Stimulated activated CD4-positive, alpha-beta T cell treated with anti-CD3 and anti-CD28 coated beads, Interleukin-12 subunit alpha, Interleukin-12 subunit beta, amount 100 ng/mL, for 24 hours (primary cell): ENCODE data around the gene DPYSL3.

ENCODE experiments used
- DNase-seq, 2 experiments: peaks; one replicate each; pipeline ENCODE4 v3.0.0-alpha.2; 2020; ENCODE audit warnings: low read depth in 2 of 2

The DPYSL3 gene

DNA sequence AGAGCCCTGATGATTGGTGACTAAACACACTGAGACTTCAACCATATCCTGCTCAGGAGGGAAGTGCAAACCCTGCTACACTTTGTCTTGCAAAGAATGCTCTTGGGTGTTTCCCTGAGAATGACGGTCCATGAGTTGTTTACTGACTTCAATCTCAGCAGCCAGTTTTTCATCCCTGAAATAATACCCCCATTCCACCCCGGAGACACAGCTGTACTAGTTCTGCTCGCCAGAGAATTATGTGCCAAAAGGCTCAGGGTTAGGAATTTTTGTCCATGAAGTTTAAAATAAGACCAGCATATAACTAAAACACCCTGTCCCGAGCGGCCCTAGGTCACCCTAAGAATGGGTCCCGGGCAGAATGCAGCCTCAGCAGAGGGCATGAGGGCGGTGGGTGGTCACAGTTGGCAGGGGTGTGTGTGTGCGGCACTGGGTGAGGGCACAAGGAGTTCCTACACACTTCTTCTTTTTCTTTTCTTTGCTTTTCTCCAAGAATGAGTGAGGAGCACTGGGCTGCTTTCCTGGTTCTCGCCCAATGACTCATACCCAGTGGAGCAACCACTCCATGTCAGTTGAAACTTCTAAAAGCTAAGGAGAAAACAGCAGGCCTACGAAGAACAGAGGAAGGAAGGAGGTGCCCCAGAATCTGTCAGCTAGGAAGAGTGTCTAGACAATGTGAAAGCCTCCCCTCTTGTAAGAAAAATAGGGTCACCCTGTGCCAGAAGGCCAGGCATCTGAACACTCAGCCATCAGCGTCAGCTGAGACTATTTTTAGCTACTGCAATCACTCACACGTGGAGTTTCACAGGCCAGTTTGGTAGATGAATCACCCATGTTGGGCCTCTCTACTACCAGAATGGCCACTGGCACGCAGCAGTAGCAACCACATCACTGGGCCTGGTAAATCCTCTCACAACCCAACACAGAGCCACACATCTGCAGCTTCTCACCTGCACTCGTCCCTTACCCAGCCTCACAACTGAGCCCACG, 105.9 kb downstream of the DPYSL3 start:
- DNase-seq, result no peak

GRCh38 chr5:147400881-147401280, 109.0 kb downstream of the DPYSL3 start:
- no peak for DNase-seq

DNA sequence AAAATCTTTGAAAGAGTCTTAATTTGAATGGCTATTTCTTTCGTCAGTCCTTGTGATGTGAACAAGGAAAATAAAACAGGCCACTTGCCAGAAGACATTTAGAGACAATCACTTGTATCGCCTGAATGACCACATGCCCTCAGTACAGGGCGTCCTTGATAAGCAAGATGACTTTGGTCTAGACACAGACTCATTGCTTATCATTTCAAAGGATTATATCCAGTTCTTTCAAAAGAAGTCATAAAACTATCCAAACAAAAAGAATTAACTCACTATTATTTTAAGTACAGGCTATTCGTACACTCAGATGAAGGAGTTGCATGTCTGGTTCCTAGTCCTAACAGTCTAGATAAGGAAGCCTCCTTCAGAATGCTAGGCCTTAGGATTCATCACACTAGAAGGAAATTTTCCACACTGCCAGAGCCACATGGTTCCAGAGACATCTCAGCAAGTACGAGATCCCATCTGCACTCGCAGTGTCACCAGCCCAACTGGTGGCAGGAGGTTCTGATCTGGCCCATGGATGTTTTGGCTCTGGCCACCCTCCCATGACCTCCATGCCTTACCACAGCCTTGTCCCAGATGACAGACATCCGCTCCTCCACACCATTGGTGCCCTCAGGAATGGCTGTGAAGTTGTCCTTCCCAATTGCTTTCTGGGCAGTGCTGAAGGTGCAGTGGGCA, 109.6 kb downstream of the DPYSL3 start:
- no peak for DNase-seq

- DNase-seq, result no peak
Observed at GRCh38 chr5:147398860-147399259, 111.0 kb downstream of the DPYSL3 start.

GRCh38 chr5:147397616-147398015, 112.3 kb downstream of the DPYSL3 start:
- no peak for DNase-seq

GRCh38 chr5:147396070-147396823, 113.6 kb downstream of the DPYSL3 start:
- DNase-seq, result no peak

- no peak for DNase-seq
Observed at GRCh38 chr5:147393874-147394672, 115.8 kb downstream of the DPYSL3 start.

- DNase-seq, result no peak
Observed at GRCh38 chr5:147391781-147392180, 118.1 kb downstream of the DPYSL3 start.

- DNase-seq, result no peak
Observed at GRCh38 chr5:147390654-147391225, 119.1 kb downstream of the DPYSL3 start.

GRCh38 chr5:147388184-147389108, 121.4 kb downstream of the DPYSL3 start:
- DNase-seq, result no peak

- DNase-seq, result no peak
Observed at GRCh38 chr5:147387109-147387508, 122.8 kb downstream of the DPYSL3 start.

GRCh38 chr5:147384346-147385193, 125.3 kb downstream of the DPYSL3 start:
- DNase-seq, result no peak

DNA sequence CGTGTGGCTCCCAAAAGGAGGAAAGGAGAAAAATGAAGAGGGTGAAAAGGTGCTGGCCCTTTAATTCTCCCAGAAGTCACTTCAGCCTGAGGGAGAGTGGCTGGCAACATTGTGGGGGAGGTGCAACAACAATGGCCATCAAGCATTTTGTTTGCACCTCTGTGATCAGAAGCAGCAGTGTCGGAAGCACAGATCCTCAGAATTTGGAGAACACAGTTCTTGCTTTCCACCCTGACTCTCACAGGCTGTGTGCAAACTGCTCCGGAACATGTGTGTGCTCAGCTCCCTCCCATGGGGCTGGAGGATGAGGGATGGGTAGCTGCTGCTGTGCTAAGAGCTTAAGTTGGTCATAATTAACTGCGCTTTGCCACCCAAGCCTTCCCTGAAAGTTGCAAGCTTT, 127.1 kb downstream of the DPYSL3 start:
- no peak for DNase-seq

DNA sequence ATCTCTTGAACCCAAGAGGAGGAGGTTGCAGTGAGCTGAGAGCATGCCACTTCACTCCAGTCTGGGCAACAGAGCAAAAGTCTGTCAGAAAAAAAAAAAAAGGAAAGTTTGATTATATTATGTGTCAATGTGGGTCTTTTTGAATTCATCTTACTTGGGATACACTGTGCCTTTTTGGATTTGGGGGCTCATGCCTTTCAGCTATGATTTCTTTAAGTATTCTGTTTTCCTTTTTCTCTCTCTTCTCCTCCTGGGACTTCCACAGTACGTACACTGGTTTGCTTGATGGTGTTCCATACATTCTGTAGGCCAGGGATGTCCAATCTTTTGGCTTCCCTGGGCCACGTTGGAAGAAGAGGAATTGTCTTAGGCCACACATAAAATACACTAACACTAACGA, 128.3 kb downstream of the DPYSL3 start:
- DNase-seq, result no peak

DNA sequence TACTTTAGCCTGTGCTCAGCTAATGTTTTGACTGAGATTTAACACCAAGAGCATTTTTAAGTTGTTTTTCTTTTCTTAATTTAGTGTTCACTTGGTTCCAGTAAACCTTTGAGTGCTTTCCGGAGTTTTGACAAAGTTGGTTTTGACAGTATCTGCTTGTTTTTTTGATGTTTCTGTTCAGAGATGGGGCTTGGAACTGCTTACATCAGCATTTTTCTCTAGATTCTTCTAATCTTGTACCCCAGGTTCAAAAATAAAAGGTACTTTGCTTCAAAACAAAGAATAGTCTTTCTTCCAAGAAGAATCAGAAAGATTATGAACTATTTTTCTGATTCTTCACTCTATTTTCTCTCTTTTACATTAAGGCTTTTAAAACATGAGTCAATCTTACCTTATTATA, 132.2 kb downstream of the DPYSL3 start:
- DNase-seq, result no peak

GRCh38 chr5:147375151-147375550, 134.7 kb downstream of the DPYSL3 start:
- DNase-seq, result no peak

DNA sequence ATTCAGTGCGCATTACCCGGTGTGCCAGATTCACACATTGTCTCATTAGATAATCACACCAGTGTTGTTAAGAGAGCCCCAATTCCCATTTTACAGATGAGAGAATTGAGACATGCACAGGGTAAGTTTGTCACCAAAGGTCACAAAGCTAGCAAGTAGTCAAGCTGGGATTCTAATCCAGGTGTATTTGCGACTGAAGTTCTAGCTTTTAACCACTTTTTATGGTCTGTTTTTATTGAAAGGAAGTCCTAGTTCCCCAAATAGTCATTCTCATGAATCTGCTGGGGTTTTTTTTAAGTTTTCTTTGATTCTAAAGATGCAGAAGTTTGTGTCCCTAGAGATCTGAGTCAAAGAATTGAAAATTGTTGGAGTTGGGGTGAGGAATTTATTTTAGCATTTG, 136.5 kb downstream of the DPYSL3 start:
- no peak for DNase-seq

- DNase-seq, result no peak
Observed at GRCh38 chr5:147372191-147372590, 137.7 kb downstream of the DPYSL3 start.

- no peak for DNase-seq
Observed at GRCh38 chr5:147371290-147371689, 138.6 kb downstream of the DPYSL3 start.
